Stimulated activated CD4-positive, alpha-beta T cell treated with anti-CD3 and anti-CD28 coated beads, TNF-alpha, amount 100 ng/mL, for 48 hours (primary cell): ENCODE measurements around the gene ZSCAN20.
"Not testable (repeated sequence)": the region's sequence is repeated elsewhere in the genome, so short reads cannot be mapped to it uniquely, and the experiment has no call there.

Experiments used
- DNase-seq, 3 donors: peaks; one replicate each; pipeline ENCODE4 v3.0.0-alpha.2; 2020; ENCODE audit warnings: low read depth in 3 of 3

The ZSCAN20 gene

DNA sequence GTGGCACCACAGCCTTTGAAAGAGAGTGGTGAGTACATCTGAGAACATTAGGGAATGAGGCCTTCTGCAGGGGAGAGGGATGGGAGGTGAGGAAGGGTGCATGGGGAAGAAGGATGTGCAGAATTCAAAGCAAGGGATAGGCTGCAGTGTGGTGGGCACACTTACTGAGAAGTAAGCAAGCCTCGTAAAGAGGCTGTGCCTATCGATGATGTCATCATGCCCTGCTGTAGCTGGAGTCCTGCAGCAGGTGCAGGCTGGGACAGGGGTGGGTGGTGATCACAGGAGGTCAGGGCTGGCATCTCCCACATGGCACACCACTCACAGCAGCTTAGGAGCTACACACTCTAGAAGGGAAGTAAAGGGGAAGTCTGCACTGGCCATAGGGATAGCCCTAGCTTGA, 16.2 kb downstream of the ZSCAN20 start:
- DNase-seq, result no peak

DNA sequence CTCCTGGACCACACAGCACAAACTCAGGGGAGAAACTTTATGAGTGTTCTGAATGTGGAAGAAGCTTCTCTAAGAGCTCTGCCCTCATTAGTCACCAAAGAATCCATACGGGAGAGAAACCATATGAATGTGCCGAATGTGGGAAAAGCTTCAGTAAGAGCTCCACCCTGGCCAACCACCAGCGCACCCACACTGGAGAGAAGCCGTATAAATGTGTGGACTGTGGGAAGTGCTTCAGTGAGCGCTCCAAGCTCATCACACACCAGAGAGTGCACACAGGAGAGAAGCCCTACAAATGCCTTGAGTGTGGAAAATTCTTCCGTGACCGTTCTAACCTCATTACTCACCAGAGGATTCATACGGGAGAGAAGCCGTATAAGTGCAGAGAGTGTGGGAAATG, 22.5 kb downstream of the ZSCAN20 start:
- no peak for DNase-seq

GRCh38 chr1:33497410-33497809, 25.0 kb downstream of the ZSCAN20 start:
- DNase-seq, result no peak

- DNase-seq, result no peak
Measured at GRCh38 chr1:33500547-33500946, 28.1 kb downstream of the ZSCAN20 start.

GRCh38 chr1:33501309-33501708, 28.9 kb downstream of the ZSCAN20 start:
- DNase-seq, result no peak

DNA sequence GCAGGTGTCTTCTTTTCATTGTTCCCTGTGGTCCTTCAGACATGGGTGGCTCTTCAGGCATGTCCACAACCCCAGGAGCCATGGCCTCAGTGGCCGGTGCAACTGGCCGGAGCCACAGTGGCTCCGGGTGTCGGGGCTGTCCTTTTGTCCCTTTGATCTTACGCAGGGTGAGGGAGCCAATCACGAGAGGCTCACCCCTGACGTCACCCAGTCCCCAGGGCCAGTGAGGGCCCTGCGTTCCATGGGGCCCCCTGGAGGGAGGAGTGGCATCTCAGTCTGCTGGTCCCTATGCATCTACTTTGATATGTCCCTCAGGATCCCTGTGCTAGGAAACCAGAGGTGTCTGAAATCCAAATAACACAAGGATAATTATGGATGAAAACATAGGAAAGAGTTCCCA, 29.3 kb downstream of the ZSCAN20 start:
- no peak for DNase-seq

GRCh38 chr1:33502726-33503125, 30.3 kb downstream of the ZSCAN20 start:
- no peak for DNase-seq

DNA sequence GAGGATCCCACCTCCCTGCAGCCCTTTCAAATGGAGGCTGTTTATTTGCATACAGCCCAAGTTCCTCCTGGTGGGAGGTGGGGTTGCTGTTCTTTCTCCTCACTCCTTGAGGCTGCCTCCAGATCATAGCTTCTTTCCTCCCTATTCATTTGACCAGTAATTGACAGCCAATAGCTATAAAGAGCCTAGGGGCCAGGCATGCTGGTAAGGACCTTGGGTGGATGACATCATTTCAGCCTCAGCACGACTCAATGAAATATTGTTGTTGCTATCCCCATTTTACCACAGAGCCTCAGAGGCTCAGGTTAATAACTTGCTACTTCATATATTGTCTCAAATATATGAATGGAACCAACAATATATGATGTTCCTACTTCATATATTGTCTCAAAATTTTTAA, 31.1 kb downstream of the ZSCAN20 start:
- no peak for DNase-seq

DNA sequence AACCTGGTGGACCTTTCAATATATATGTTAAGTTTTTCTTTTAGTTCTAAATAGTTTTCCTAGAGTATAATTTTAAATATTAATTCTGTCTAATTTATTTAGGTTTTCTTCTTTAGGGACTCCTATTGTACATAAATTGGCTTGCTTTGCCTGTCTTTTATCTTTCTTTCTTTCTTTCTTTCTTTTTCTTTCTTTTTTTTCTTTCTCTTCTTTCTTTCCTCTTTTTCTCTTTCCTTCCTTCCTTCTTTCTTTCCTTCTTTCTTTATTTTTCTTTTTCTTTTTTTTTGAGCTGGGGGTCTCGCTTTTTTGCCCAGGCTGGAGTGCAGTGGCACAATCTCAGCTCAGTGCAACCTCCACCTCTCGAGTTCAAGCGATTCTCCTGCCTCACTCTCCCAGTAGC, 35.2 kb downstream of the ZSCAN20 start:
- no peak for DNase-seq

GRCh38 chr1:33508151-33508550, 35.7 kb downstream of the ZSCAN20 start:
- DNase-seq, result no peak

- not testable (repeated sequence) for DNase-seq
Measured at GRCh38 chr1:33509276-33509675, 36.8 kb downstream of the ZSCAN20 start.

GRCh38 chr1:33512226-33513011, 40.0 kb downstream of the ZSCAN20 start:
- no peak for DNase-seq

GRCh38 chr1:33515112-33515511, 42.7 kb downstream of the ZSCAN20 start:
- DNase-seq, result no peak

DNA sequence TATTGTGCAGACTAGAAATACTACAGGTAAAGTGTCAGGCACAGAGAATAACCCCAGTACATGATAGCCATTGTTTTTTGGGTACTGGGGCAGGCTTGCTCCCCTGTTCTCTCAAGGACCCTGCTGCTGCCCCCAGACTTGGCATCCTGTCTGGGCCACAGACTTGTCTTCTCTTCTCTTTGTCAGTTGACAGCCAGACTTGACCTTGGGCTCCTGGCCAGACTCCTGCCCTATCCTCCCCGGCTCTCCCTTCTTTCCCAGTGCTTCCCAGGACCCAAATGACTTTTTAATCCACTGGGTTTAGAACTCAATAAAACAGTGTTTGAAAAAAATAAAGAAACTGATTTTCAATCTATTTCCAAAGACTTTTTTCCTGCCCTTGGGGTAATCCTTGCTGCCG, 43.2 kb downstream of the ZSCAN20 start:
- no peak for DNase-seq

- DNase-seq, result no peak
Measured at GRCh38 chr1:33516428-33516827, 44.0 kb downstream of the ZSCAN20 start.

GRCh38 chr1:33516891-33517567, 44.6 kb downstream of the ZSCAN20 start:
- DNase-seq, result no peak

DNA sequence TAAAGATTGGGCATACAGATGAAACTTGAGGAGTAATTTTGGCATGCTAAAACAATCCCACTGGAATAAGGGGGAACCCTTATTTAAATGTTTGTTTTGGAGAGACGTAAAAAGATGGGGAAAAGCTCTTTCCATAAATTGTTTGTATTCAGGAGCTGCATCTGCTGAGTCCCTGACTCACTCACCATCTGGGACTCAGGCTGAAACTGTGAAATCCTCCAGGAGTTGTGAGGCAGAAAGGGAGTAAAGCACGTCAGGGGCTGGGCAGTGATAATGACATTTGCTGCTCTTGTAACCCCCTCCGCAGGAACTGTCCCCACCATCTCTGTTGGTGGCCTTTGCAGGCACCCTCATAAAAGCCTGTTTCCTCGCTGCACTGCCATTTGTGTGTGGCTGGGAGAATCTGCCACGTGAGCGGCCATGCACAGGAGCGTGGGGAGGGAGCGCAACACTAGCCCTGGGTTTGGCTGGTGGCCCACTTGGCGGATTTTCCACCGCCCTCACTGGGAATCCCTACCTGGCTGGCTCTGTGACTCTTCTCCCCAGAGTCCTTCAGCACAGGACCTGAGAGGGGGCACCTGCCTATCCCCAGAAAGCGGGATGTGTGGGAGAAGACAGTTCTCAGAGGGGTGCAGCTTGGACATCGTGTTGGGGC, 45.3 kb downstream of the ZSCAN20 start:
- DNase-seq, result no peak

- DNase-seq, result no peak
Measured at GRCh38 chr1:33519240-33519884, 46.9 kb downstream of the ZSCAN20 start.

GRCh38 chr1:33524586-33524985, 52.1 kb downstream of the ZSCAN20 start:
- DNase-seq, result no peak

- DNase-seq, result no peak
Measured at GRCh38 chr1:33527934-33528333, 55.5 kb downstream of the ZSCAN20 start.

GRCh38 chr1:33529957-33530356, 57.5 kb downstream of the ZSCAN20 start:
- no peak for DNase-seq

- DNase-seq, result no peak
Measured at GRCh38 chr1:33532250-33532649, 59.8 kb downstream of the ZSCAN20 start.
